HG03280 (cell line): ENCODE data around the gene ROBO1.

Source experiments
- ATAC-seq: cut with Tn5 transposase; IDR thresholded peaks from one replicate; pipeline ENCODE4 v1.9.1; 2021; ENCODE audit warnings: mild to moderate bottlenecking, moderate library complexity; ENCODE audit not compliant: unreplicated experiment

ROBO1 gene

DNA sequence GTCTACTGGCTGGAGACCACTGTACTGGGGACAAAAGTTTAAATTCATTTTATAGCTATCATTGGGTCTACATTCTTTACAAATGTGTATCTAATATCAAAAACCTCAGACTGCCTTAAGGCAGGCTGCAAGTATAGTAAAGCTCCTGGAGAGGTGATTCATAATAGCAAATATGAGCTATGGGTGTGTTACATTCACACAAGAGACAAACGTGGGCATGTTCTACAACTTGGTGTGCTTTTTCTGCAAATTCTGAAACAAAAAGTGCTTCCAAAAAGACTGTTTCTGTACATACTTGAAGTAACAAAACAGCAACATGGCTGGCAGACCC, 1101.4 kb downstream of the ROBO1 start:
- ATAC-seq: no peak

DNA sequence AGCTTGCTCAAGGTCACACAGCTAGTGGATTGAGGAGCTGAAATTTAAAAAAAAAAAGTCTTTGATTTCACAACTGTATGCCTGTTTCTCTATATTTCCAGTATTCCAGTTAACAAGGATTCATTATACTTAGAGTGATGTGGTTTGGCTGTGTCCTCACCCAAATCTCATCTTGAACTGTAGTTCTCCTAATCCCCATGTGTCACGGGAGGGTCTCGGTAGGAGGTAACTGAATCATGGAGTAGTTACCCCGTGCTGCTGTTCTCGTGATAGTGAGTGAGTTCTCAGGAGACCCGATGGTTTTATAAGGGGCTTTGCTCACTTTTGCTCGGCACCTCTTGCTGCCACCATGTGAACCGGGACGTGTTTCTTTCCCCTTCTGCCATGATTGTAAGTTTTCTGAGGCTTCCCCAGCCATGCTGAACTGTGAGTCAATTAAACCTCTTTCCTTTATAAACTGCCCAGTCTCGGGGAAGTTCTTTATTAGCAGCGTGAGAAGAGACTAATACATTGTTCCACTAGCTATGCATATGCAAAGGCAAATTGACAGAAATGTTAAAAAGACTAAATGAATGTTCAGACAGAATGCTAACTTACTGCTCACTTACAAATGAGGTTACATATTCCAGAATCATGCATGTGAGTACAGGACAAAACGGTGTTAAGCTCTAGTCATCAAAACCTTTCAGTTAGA, 1101.9 kb downstream of the ROBO1 start:
- no peak for ATAC-seq

DNA sequence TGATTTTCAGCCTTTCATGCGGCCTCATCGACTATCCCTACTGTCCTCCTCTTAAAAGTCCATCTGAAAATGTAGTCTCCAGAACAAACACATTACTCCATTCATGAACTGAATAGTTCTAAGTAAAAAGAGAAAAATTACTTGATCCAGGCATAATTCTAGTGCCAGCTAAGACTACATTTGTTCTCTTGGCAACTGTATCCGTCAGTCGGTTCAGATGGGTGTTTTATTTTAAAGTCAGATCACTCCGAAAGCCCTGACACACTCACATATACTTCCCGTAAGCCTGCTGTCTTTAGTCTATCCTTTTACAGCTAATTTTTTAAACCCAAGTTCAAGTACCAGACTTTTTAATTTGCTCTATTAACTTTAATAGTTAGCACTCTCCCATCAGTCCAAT, 1102.7 kb downstream of the ROBO1 start:
- no peak for ATAC-seq

DNA sequence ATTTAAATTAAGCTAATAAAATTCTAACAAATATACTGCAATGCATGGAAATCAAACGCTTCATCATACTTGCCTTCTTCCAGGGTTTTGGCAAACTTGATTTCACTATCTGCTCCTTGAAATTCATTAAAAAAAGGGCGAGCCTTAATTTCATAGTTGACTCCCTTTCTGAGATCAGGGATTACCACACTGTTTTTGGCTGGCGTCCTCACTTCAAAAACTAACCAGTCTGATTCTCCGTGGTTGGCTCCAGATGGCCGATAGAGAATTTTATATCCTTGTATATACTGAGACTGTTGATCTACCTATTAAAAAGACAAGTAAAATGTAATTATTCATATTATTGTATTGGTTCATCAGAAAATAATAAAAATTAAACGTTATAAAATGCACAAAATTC, 1106.8 kb downstream of the ROBO1 start:
- ATAC-seq: no peak

DNA sequence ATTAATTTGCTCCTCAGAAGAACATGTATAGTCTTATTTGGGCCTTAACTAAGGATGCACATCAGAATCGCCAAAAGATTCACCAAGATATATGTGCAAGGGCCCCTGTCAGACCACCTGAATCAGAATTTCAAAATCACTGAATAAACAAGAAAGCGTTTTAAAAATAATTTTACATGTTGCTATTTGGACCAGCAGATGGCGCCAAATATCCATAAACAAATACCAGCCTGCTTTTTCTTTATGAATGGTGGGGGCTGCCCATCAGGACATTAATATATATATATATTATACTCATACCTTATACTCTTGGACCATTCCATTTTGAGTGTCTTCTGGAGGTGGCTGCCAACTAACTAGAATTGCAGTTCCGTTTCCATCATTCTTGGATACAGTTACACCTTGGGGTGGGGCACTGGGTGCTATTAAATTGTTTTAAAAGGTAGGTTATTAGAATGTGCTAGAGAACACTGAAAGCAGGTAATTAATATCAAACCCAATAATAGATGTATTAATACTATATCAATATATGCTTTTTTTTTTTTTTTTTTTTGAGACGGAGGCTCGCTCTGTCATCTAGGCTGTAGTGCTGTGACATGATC, 1108.3 kb downstream of the ROBO1 start:
- ATAC-seq: no peak

DNA sequence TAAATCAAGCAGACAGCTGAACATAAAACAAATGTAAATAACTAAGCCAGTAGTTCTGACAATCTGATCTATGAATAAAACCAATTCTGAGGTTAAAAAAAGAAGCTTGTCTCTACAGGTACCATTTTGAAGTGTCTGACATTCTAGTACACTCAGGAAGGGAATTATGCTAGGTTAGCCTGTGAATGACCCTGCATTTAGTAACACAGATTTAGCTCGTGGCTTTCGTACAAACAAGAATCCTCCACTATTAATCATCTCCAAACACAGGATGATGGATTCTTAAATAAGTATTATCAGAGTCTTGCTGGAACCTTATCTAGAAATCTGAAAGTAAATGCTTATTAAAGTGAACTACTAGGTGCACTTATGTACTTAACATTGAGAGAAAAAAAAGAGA, 1120.1 kb downstream of the ROBO1 start:
- no peak for ATAC-seq

DNA sequence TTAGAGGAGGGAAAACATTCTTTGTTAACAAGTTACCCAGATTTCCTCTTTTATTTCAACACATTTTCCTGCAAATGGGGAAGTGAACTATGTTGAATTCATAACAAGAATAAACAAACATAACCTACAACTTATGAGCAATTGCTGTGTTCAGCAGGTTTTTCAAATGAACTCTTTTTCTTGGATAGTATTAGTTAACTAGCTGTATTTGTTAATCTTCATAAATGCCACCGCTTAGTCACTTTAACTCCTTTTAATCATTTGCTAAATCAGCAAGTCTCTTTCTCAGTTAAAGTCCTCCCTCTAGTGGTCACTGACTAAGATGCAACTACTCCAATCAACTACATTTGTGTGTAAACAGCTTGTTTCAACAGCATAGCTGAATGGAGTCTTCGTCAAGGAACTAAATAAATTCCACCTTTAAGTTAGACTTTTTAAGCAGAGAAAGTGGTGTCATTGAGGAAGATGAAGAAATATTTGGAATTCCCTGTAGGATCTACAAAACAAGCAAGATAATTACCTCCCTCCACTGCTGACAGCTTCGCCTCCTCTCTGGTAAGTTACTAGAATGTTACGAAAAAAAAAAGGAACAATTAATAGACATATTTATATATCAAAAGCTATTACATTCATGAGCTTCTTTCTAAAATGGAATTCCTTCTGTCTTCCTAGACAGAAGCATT, 1122.0 kb downstream of the ROBO1 start:
- ATAC-seq: peak; percentile 83

DNA sequence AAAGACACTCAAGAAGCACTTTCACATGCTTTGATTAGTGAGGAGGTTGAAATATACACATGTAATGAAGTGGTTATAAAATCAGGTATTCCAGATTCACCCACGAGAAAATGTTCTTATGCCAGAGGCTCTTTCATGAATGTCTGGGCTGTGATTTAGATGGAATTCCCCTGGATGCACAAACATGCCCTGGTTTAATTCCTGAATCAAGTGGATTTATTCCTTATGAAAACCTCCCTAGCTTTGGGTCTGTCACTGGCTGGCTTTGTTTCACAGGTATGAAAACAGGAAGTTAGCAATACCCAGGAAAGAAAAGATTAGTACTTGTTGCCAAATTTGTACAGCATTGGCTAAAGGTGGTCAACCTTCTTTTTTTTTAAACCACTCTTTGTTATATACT, 1123.0 kb downstream of the ROBO1 start:
- no peak for ATAC-seq

DNA sequence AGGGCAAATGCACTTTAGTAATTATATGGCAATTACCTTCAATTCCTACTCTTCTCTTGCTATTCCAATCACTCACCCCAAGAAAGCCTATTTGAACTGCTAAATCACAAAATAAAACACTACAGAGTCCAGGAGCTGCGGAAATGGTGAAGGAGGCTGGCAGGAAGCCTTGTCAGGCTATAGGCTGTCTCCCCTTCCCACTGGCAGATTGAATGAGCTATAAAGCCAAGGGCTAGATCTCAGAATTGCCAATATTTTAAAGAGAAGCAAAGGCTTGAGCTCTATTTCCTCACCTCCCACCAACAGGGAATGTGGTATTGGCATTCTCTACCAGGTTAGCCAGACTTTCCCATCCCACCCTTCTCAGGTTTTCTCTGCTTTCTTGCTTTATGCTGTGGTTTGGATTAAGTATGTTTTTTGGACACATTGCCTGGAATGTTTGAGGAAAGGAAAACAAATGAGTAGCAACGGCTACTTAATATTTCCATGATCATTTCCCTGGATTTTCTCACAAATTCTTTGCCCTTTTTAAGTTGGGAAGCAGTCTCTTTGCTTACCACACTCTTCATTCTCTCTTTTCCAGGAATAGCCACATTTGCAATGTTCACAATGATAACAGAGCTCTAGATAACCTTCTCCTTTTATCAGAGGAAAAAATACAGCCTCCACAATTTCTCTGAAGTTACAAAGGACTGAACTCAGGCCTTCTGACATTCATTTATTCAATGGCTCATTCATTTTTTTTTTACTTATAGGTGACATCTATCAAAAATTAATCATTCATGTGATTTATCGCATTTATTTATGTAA, 1125.4 kb downstream of the ROBO1 start:
- no peak for ATAC-seq

DNA sequence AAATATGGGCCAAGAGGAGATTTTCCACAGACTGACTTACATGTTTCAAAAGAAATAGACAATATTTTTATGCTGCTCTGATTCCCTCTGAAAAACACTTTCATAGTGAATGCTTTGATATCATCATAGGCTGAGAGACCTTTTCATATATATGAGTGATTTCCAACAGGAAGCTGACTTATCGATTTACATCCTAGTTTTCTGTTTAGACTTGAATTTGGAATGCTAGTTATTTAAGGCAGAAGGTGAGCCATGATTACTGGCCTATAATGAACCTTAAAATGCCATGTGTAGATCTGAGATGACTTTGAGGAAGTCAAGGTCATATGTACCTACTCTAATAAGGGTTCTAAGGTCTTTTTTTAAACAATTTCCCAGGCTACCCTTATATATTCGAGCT, 1126.1 kb downstream of the ROBO1 start:
- ATAC-seq: no peak

DNA sequence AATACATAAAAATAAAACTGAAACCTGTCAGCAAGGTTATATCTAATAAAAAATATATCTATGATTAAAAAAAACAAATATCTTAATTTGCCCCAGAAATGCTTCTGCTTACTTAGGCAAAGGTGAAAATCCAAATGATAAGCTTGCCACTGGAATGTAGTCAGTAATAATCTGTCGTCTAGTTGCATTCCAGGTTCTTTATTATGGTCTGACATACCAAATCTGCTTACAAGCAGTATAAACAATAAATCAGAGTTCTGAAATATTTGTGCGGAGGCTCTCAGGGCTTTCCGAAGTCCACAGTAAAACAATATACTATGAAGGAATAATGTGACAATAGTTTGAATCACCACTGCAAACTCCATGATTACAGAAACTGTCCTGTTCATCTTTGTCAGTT, 1133.5 kb downstream of the ROBO1 start:
- no peak for ATAC-seq

DNA sequence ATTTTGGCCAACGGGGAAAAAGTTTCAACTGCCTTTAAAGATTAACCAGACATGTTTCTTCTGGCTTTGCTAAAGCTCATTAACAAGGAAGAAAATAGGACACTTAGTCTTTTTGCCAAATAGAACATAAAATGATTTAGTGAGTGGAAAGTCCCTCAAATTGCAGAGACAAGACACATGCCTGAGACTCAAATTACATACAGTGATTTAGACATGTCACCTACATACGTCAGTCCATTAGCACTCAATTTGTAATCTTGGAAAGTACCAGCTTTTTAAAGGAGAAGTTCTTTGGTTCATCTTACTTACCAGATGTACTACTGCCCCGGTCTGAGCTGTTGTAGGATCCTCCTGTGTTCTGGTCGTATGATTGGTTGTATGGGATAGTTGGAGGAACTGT, 1134.2 kb downstream of the ROBO1 start:
- ATAC-seq: no peak

DNA sequence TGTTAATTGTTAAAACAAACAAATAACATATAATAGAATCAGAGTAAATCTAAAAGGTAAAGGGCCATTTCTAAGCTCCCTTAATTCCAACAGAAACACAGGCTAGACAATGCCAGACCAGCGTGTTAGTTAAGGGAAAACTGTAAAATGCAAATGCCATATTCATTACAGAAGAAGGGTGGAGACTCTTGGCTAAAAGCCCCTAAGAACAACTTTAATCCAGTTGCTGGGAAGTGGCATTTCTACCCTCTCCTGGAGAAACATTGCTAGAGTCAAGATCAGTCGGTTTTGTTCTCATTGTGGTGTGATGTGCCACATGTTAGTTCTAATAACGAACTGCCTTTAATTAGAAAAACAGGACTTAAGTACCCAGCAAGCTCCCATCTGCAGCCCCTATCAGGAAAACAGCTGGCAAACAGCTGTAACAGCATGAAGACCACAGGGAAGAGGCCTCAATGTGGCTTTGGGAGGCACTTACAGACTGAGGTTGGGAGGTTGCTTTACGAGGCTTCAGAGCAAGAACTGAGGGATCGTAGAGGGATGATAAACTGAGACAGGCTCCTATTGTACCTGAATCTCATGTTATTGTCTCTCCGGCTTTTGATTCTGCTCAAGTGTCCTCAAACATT, 1134.8 kb downstream of the ROBO1 start:
- no peak for ATAC-seq

DNA sequence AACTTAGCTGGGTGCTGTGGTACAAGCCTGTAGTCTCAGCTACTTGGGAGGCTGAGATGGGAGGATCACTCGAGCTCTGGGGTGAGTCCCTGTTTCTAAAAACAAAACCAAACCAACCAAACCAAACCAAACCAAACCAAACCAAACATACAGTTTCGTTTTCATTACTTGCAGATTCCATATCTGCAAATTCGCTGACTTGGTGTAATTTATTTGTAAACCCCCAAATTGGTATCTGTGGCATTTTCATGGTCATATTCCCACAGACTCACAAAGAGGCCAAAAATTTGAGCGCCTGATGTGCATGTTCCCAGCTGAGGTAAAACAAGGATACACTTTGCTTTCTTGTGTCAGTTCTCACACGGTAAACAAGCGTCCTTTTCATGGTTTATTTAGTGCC, 1138.3 kb downstream of the ROBO1 start:
- ATAC-seq: no peak

DNA sequence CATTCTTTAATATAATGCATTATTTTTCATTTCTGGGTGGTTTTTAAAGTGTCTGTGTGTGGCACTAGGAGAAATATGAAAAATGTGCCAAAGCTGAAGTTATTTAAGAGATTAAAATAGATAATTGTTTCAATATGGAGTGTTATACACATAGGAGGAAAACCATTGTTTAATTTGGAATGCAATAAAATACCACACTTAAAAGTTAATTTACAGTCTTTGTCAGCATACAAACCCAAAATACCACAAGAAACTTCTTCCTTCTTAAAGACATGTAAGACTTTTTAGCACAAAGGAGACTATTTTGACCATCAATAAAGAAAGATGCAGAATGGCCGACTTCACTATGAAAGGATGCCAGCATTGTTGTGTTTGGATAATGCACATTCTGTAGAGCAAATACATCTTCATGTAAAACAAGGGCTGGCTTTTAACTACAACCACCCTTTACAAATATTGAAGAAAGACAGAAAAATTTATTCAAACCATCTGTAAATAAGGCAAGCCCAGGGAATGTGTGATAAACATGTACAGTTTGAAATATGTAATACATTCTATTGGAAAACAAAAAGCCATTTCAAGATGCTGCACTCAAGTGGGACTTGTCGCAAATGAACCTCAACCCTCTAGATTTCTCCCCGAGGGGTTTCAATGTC, 1146.6 kb downstream of the ROBO1 start:
- no peak for ATAC-seq

DNA sequence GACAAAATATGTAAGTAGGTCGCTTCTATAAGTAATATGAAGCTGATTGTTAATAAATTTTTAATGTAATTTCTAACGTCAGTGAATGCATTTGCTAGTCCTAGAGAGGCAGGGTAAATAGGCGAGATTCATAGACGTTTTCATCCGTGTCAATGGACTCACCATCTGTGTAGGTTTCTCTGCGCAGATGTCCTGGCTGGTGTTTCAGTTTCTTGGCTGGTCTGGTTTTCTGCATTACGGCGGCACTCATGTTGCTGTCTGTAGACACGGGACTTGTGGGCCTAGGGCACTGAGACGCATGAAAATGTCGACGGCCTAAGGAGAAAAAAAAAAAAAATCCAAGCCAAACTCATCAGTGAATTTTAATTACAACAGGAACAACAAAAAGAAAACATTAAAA, 1153.3 kb downstream of the ROBO1 start:
- no peak for ATAC-seq

DNA sequence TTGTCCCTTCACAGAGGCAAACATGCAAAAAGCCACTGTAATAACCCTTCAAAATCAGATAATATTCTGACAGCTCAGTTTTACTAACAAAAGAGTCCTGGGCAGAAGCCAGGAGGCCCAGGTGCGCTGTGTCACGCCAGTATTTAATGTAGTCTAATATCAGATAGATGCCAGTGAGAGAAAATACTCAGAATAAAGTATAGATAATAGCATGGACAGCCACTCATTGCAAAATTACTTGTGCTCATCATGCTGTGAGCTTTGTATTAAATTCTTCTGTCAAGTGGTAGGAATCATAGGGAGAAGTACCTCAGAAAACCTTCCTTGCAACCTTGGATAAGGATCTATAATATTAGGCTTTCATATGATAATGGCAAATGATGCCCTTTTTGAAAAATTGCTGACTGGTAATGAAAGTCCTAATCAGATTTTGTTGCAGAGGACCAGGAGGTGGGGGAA, 1154.3 kb downstream of the ROBO1 start:
- ATAC-seq: no peak

DNA sequence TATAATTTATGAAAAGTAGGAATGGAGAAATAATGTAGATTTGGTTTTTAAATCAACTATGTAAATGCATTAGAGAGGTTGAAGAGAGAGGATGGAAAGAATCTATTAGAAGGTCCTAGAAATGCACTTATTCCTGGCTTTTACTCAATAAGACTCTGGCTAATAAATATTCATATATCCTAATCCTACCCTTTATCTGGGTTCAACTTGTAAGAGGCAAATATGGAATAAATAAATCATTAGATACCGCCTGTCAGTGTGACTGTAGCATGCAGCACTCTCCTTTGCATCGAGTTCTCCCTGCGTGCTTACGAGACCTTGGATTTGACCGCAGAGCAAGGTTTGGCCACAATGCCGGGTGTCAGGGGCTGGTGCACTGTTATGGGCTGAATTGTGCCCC, 1156.5 kb downstream of the ROBO1 start:
- ATAC-seq: no peak

DNA sequence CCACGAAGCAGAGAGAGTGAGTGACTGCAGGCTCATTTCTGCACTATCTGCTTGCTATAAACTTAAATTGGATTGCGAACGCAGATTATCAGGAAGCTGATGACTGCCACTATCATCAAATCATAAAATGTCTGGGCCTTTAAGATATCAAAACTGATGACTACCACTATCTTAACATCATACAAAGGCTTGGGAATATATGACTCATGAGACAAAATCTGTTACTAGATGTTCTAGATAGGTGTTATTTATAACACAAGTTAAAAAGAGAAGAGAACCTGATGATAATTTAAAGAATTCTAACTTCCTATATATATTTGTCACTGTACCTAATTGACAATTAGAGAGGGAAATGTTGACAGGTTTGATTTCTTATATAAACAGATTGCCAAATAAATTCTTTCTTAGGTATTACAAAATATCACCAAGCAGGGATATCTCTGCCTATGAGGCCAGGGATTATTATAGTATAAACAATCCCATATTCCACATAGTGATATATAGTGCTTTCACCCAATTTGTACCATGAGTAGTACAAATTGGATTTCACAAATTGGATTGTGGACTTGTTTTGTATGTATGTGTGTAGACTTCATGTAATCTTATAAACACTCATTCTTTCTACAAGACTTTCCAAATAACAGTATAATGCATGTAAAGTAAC, 1157.2 kb downstream of the ROBO1 start:
- ATAC-seq: no peak

DNA sequence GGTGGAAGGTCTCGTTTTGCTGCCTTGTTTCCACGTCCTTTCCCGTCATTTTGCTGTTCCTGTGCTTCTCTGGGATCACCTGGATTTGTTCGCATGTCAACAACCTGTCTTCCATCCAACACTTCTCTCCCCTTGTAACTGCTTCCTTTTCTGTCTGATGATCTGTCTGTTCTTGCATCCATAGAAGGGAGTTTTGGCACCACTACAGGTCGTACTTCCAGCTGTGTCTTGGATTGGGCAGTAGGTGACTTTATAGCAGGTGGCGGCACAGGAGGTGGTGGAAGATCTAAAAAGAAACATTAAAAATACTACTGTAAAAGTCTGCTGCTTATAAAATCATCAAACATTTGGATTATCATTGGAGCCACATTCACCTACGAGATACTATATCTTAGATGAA, 1161.0 kb downstream of the ROBO1 start:
- no peak for ATAC-seq
